Mammary epithelial cell (primary cell): Measurements from ENCODE around the gene LRRC25.

Experiments
- EZH2 ChIP-seq: IDR thresholded peaks from 2 replicates; pipeline ENCODE4 v1.6.1; 2012; ENCODE audit warnings: low read length, inconsistent platforms, borderline replicate concordance
- TF ChIP-seq, protein P1 (sequence below), 2 donors: IDR thresholded peaks in 1 of 2; conservative IDR thresholded peaks in 1 of 2; 2 replicates each; pipeline ENCODE4 v1.5.1; 2011 to 2012; ENCODE audit warnings: inconsistent platforms in 2 of 2, low read length in 2 of 2, mild to moderate bottlenecking in 2 of 2, control low read depth in 1 of 2, low read depth in 1 of 2; ENCODE audit not compliant: insufficient read depth in 1 of 2; ENCODE audit errors: extremely low read depth in 1 of 2

DNA sequence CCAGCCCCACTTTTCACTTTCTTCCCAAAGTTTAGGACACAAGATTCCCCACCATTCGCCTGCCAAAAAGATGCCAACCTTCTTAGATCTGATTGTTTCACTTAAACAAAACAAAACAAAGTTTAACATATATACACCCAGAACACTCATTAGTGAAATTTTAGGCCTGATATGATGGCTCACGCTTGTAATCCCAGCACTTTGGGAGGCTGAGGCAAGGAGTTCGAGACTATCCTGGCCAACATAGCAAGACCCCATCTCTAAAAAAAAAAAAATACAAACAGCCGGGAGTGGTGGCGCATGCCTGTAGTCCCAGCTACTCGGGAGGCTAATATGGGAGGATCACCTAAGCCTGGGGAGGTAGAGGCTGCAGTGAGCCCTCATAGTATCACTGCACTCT is 52.1 kb downstream of the LRRC25 start:
- TF ChIP-seq, protein P1, sequence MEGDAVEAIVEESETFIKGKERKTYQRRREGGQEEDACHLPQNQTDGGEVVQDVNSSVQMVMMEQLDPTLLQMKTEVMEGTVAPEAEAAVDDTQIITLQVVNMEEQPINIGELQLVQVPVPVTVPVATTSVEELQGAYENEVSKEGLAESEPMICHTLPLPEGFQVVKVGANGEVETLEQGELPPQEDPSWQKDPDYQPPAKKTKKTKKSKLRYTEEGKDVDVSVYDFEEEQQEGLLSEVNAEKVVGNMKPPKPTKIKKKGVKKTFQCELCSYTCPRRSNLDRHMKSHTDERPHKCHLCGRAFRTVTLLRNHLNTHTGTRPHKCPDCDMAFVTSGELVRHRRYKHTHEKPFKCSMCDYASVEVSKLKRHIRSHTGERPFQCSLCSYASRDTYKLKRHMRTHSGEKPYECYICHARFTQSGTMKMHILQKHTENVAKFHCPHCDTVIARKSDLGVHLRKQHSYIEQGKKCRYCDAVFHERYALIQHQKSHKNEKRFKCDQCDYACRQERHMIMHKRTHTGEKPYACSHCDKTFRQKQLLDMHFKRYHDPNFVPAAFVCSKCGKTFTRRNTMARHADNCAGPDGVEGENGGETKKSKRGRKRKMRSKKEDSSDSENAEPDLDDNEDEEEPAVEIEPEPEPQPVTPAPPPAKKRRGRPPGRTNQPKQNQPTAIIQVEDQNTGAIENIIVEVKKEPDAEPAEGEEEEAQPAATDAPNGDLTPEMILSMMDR (conservative IDR thresholded peaks at IDR 0.05 in 1 of 2, IDR thresholded peaks at IDR 0.05 in 1 of 2; ENCODE audit: extremely low read depth in 1 of 2, insufficient read depth in 1 of 2, low read depth in 1 of 2, low read length in 2 of 2) = no peak
- no peak for TF ChIP-seq EZH2
